K562 (cell line): Measurements from ENCODE around the gene CBX1. TPM values are rescaled to one million over a fixed set of nuclear protein-coding genes. Genes with fewer than 3 reads are reported as not detected.

Source experiments
- HNRNPUL1 ChIP-seq: fragments of 200-400 bp; formaldehyde crosslinking; IDR thresholded peaks from 2 replicates; pipeline ENCODE4 v1.6.1; 2017; ENCODE audit warnings: low read length
- KAT8 ChIP-seq: fragments of 450-650 bp; IDR thresholded peaks from 2 replicates; pipeline ENCODE4 v1.6.1; 2016; ENCODE audit warnings: low read depth, mild to moderate bottlenecking
- LARP7 ChIP-seq: fragments of 450-650 bp; IDR thresholded peaks from 2 replicates; pipeline ENCODE4 v1.6.1; 2016
- MYBL2 ChIP-seq, 2 experiments: fragments of 450-650 bp in 1 of 2; sonication (generic) in 1 of 2; formaldehyde crosslinking in 1 of 2; IDR thresholded peaks; 2 replicates each; pipeline versions ENCODE4 v1.6.1 to v1.8.1; 2017 to 2022; ENCODE audit warnings: borderline replicate concordance in 1 of 2, inconsistent platforms in 1 of 2, low read depth in 1 of 2, mild to moderate bottlenecking in 1 of 2, missing genetic modification reagents in 1 of 2, moderate library complexity in 1 of 2
- PHF8 ChIP-seq: fragments of 200-600 bp; sonication (generic); IDR thresholded peaks from 2 replicates; pipeline ENCODE4 v1.6.1; 2012; ENCODE audit warnings: mixed run types, mild to moderate bottlenecking, inconsistent platforms, low read length, moderate library complexity, borderline replicate concordance
- polyA plus RNA-seq, 8 experiments: library from polyadenylated mRNA; depleted of rRNA in 4 of 8; stranded (reverse) in 5 of 8; unstranded in 3 of 8; fragments of >200 nt; fragmentation: Nextera tagmentation in 2 of 8; fragmentation: Illumina TruSeq in 1 of 8; extraction: Ambion mirVana in 2 of 8; extraction: Trizol in 1 of 8; gene quantifications; 2 replicates each; pipeline versions ENCODE4 v1.2.1 to v1.2.3, GENCODE V29; 2011 to 2014; ENCODE audit warnings: inconsistent platforms in 1 of 8, missing spikeins in 1 of 8
- total RNA-seq, 7 experiments: library from RNA; depleted of rRNA in 6 of 7; stranded (reverse); fragments of >200 nt in 6 of 7; fragmentation: Illumina TruSeq in 2 of 7; extraction: Trizol in 2 of 7; gene quantifications; 2 replicates each; pipeline versions ENCODE4 v1.2.1 to v1.2.3, GENCODE V29; 2011 to 2021; ENCODE audit warnings: low replicate concordance in 1 of 7
- TF ChIP-seq, protein P1 (sequence below), 2 experiments: fragments of 450-650 bp; IDR thresholded peaks; 2 replicates each; pipeline ENCODE4 v1.6.1; 2016; ENCODE audit warnings: mild to moderate bottlenecking in 2 of 2, borderline replicate concordance in 1 of 2, low read depth in 1 of 2, moderate library complexity in 1 of 2
- TF ChIP-seq, protein P2 (sequence below), 2 experiments: fragments of 450-650 bp; IDR thresholded peaks; 2 replicates each; pipeline ENCODE4 v1.6.1; 2018; ENCODE audit warnings: mild to moderate bottlenecking in 2 of 2, low read depth in 1 of 2; ENCODE audit not compliant: partially characterized antibody in 2 of 2
- TF ChIP-seq, protein P3 (sequence below): fragments of 250-450 bp; sonication (Bioruptor Pico); IDR thresholded peaks from 2 replicates; pipeline ENCODE4 v1.9.0; 2021; ENCODE audit warnings: mild to moderate bottlenecking, inconsistent platforms
- TF ChIP-seq, protein P4 (sequence below): fragments of 450-650 bp; formaldehyde crosslinking; IDR thresholded peaks from 2 replicates; pipeline ENCODE4 v1.4.0; 2022; ENCODE audit warnings: missing genetic modification characterization

The CBX1 gene
- total and polyA plus RNA-seq, 9 of the 15 experiments (the other 6 are each of a cell fraction or from before 2014, with no cell fraction given): 10.6 to 95.7 (median 52.7) TPM

DNA sequence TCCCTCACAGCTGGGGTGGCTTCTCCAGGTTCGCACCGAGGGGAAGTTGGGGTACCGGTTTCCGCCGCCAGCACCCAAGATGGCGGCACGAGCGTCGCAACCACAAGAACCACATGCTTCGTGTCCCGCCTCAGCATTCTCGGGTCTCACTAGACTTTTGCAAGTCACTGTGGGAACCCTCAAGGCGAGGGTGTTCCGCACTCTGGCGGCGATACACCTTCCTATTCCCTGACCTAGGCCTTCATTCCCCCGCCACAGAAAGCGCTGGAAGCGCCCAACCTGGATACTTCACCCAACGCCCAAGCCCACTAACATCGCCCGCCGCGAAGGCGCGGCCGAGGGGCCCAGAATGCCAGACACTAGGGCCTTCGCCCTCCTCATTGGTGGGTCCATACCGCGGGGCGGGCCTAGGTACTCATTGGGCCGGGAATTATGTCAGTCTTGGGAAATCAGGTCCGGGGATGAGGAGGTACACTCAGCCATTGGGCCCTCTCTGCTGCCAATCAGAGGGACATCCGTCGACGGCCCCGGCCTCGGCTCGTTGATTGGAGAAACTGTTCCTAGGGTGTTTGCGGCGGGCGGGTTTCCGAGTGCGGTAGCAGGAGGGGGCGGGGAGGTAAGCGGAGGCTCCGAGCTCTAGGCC, 53.4 kb downstream of the CBX1 start, which contains the start of gene NFE2L1 (continued):
- TF ChIP-seq, protein P1, sequence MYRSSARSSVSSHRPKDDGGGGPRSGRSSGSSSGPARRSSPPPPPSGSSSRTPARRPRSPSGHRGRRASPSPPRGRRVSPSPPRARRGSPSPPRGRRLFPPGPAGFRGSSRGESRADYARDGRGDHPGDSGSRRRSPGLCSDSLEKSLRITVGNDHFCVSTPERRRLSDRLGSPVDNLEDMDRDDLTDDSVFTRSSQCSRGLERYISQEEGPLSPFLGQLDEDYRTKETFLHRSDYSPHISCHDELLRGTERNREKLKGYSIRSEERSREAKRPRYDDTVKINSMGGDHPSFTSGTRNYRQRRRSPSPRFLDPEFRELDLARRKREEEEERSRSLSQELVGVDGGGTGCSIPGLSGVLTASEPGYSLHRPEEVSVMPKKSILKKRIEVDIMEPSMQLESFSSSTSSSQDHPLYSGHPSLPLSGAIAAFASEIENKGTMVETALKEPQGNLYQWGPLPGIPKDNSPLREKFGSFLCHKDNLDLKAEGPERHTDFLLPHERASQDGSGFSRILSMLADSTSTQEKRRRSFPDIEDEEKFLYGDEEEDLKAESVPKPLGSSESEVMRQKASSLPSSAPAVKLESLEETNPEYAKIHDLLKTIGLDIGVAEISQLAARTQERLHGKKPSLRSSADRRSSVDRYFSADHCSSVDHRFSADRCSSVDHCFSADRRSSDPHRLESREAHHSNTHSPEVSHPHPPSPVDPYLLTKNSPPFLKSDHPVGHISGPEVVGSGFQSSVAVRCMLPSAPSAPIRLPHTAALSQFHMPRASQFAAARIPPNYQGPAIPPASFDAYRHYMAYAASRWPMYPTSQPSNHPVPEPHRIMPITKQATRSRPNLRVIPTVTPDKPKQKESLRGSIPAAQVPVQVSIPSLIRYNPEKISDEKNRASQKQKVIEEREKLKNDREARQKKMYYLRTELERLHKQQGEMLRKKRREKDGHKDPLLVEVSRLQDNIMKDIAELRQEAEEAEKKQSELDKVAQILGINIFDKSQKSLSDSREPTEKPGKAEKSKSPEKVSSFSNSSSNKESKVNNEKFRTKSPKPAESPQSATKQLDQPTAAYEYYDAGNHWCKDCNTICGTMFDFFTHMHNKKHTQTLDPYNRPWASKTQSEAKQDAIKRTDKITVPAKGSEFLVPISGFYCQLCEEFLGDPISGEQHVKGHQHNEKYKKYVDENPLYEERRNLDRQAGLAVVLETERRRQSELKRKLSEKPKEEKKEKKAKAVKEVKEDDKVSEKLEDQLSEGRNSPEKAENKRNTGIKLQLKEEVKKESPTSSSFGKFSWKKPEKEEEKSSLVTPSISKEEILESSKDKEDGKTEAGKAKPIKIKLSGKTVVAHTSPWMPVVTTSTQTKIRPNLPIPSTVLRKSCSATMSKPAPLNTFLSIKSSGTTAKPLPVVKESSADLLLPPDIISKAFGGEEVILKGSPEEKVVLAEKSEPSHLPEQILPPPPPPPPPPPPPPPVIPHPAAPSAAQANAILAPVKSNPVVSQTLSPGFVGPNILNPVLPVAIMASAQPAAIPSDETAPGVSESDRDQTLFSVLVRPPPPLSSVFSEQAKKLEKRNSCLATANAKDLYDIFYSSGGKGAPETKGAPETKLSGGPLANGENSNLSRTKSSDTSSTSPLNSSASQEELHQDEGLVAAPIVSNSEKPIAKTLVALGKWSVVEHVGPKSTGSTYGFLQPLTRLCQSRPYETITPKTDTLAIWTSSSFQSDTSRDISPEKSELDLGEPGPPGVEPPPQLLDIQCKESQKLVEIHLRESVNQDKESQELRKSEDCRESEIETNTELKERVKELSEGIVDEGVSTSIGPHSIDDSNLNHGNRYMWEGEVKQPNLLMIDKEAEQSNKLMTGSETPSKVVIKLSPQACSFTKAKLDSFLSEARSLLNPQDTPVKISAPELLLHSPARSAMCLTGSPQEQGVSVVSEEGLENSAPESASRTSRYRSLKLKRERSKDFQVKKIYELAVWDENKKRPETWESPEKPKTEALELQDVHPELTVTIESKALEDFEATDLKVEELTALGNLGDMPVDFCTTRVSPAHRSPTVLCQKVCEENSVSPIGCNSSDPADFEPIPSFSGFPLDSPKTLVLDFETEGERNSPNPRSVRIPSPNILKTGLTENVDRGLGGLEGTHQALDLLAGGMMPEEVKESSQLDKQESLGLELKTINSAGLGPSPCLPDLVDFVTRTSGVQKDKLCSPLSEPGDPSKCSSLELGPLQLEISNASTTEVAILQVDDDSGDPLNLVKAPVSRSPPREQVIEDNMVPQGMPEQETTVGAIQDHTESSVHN (IDR thresholded peaks at IDR 0.05; ENCODE audit: borderline replicate concordance in 1 of 2, low read depth in 1 of 2): no peak
- peak; percentile 99 for TF ChIP-seq PHF8
- TF ChIP-seq, protein P2, sequence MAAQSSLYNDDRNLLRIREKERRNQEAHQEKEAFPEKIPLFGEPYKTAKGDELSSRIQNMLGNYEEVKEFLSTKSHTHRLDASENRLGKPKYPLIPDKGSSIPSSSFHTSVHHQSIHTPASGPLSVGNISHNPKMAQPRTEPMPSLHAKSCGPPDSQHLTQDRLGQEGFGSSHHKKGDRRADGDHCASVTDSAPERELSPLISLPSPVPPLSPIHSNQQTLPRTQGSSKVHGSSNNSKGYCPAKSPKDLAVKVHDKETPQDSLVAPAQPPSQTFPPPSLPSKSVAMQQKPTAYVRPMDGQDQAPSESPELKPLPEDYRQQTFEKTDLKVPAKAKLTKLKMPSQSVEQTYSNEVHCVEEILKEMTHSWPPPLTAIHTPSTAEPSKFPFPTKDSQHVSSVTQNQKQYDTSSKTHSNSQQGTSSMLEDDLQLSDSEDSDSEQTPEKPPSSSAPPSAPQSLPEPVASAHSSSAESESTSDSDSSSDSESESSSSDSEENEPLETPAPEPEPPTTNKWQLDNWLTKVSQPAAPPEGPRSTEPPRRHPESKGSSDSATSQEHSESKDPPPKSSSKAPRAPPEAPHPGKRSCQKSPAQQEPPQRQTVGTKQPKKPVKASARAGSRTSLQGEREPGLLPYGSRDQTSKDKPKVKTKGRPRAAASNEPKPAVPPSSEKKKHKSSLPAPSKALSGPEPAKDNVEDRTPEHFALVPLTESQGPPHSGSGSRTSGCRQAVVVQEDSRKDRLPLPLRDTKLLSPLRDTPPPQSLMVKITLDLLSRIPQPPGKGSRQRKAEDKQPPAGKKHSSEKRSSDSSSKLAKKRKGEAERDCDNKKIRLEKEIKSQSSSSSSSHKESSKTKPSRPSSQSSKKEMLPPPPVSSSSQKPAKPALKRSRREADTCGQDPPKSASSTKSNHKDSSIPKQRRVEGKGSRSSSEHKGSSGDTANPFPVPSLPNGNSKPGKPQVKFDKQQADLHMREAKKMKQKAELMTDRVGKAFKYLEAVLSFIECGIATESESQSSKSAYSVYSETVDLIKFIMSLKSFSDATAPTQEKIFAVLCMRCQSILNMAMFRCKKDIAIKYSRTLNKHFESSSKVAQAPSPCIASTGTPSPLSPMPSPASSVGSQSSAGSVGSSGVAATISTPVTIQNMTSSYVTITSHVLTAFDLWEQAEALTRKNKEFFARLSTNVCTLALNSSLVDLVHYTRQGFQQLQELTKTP (IDR thresholded peaks at IDR 0.05; ENCODE audit: low read depth in 1 of 2, partially characterized antibody in 2 of 2): peak; percentile 48 to 58
- no peak for TF ChIP-seq MYBL2 (IDR thresholded peaks at IDR 0.05; ENCODE audit: low read depth)
- no peak for TF ChIP-seq MYBL2 (CRISPR knock-in tag; IDR thresholded peaks at IDR 0.05; ENCODE audit: borderline replicate concordance)
- TF ChIP-seq, protein P3, sequence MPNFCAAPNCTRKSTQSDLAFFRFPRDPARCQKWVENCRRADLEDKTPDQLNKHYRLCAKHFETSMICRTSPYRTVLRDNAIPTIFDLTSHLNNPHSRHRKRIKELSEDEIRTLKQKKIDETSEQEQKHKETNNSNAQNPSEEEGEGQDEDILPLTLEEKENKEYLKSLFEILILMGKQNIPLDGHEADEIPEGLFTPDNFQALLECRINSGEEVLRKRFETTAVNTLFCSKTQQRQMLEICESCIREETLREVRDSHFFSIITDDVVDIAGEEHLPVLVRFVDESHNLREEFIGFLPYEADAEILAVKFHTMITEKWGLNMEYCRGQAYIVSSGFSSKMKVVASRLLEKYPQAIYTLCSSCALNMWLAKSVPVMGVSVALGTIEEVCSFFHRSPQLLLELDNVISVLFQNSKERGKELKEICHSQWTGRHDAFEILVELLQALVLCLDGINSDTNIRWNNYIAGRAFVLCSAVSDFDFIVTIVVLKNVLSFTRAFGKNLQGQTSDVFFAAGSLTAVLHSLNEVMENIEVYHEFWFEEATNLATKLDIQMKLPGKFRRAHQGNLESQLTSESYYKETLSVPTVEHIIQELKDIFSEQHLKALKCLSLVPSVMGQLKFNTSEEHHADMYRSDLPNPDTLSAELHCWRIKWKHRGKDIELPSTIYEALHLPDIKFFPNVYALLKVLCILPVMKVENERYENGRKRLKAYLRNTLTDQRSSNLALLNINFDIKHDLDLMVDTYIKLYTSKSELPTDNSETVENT (CRISPR knock-in tag): peak; percentile 90
- TF ChIP-seq HNRNPUL1: no peak
- TF ChIP-seq KAT8: no peak
- TF ChIP-seq, protein P4, sequence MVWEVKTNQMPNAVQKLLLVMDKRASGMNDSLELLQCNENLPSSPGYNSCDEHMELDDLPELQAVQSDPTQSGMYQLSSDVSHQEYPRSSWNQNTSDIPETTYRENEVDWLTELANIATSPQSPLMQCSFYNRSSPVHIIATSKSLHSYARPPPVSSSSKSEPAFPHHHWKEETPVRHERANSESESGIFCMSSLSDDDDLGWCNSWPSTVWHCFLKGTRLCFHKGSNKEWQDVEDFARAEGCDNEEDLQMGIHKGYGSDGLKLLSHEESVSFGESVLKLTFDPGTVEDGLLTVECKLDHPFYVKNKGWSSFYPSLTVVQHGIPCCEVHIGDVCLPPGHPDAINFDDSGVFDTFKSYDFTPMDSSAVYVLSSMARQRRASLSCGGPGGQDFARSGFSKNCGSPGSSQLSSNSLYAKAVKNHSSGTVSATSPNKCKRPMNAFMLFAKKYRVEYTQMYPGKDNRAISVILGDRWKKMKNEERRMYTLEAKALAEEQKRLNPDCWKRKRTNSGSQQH (CRISPR knock-in tag): peak; percentile 94
- no peak for TF ChIP-seq LARP7
